Prostate gland (tissue), 2 donors: ENCODE measurements around the gene CDKN2AIP. TPM values are rescaled to one million over a fixed set of nuclear protein-coding genes. Genes with fewer than 3 reads are reported as not detected.

Source experiments
- DNase-seq: peaks from one replicate; pipeline ENCODE4 v3.0.0-alpha.2; 2019; ENCODE audit warnings: low spot score
- H3K27ac ChIP-seq, 2 donors: fragments of 200-600 bp; sonication (generic); 2 replicates each; pipeline ENCODE4 v1.5.1; 2017 to 2019
- H3K27me3 ChIP-seq: fragments of 200-600 bp; sonication (generic); replicated peaks from 2 replicates; pipeline ENCODE4 v1.5.1; 2019; ENCODE audit not compliant: insufficient read depth
- H3K36me3 ChIP-seq, 2 donors: fragments of 200-600 bp; sonication (generic); 1 replicate in 1 of 2; 2 replicates in 1 of 2; pipeline versions ENCODE4 v1.5.1 to v1.8.1; 2017 to 2019
- H3K4me1 ChIP-seq: fragments of 200-600 bp; sonication (generic); replicated peaks from 2 replicates; pipeline ENCODE4 v1.5.1; 2019
- H3K4me3 ChIP-seq, 2 donors: fragments of 200-600 bp; sonication (generic); 2 replicates each; pipeline ENCODE4 v1.5.1; 2017 to 2019
- H3K9me3 ChIP-seq: fragments of 200-600 bp; sonication (generic); 2 replicates; pipeline ENCODE4 v1.5.1; 2017
- POLR2A ChIP-seq: fragments of 450-650 bp; IDR thresholded peaks from one replicate; pipeline ENCODE4 v1.6.1; 2016; ENCODE audit warnings: antibody characterized with exemption, mild to moderate bottlenecking
- POLR2AphosphoS5 ChIP-seq: sonication (generic); formaldehyde crosslinking; IDR thresholded peaks from one replicate; pipeline ENCODE4 v1.6.1; 2017; ENCODE audit warnings: antibody characterized with exemption
- WGBS: methylation state at CpG from one replicate; pipeline ENCODE4 v1.1.5; 2018; 5-methylcytosine and 5-hydroxymethylcytosine counted together
- intact Hi-C: fragments of 100-400 bp; cut with DNase I; formaldehyde crosslinking; loops from one replicate; pipeline ENCODE4 v1.14.2; 2022
- total RNA-seq, 2 donors: library from RNA; depleted of rRNA; stranded (reverse); fragments of >200 nt; gene quantifications; one replicate each; pipeline ENCODE4 v1.1.0, GENCODE V29; 2016
- TF ChIP-seq, protein P1 (sequence below), 4 experiments: fragments of 200-600 bp in 2 of 4; fragments of 450-650 bp in 2 of 4; sonication (generic) in 2 of 4; IDR thresholded peaks; 1 replicate in 3 of 4; 2 replicates in 1 of 4; pipeline ENCODE4 v1.5.1; 2016 to 2019; ENCODE audit warnings: antibody characterized with exemption in 4 of 4, mild to moderate bottlenecking in 2 of 4, moderate library complexity in 2 of 4

Gene CDKN2AIP
- total RNA-seq, 2 donors from 2014 or later = 22.5 to 27.5 TPM

DNA sequence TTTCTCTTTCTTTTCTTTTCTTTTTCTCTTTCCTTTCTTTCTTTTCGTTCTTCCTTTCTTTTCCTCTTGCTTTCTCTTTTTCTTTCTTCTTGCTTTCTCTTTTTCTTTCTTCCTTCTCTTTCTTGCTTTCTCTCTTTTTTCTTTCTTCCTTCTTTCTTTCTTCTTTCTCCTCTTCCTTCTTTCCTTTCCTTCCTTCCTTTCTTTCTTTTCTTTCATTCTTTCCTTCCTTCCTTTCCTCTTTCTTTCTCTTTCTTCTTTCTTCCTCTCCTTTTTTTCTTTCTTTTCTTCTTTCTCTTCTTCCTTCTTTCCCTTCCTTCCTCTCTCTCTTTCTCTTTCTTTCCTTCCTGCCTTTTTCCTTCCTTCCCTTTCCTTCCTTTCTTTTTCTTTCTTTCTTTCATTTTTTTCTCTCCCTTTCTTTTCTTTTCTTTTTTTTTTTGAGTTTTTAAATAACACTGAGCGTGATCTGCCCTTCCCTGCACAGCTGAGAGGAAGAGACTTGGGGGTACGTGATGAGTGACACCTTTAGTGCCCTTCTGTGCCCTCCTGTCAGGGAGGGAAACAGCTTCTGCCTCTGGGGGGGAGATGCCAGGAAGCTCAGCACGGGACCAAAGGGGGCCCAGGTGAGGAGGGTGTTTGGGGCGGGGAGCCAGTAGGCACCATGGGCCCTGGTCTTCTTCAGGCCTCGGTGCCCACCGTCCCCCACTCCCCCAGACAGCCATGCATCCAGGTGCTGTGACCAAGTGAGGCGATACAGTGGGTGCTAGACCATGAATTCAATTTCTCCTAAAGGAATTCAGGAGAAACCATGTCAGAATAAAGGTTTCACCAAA is 36.6 kb upstream of the CDKN2AIP start:
- Histone ChIP-seq H3K4me3 (peak overlapping the region in 1 of 2 donors; percentile 20), H3K27ac (peak overlapping the region; percentile 64 to 77)
- DNase-seq = no peak

DNA sequence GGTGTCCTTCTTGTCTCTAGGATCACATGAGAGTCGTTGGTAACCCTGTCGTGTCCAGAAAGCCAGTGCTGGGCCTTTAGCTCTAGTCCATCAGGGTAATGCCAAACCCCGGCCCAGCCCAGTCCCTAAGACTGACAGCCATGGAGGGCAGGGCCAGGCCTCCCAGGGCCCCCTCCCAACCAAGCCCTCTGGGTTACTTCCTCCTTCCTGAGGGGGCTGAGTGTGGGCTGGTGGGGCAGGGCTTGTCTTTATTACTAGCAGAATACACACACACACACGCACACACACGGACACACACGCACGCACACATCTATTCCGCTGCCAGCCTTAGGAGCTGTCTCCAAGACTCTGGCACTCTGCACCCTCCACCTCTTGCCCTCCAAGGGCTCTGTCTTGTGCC is 35.6 kb upstream of the CDKN2AIP start:
- intact Hi-C loops = loop anchor here (10.0 kb wide), 1 partner anchor 474 kb away; no protein-coding TSS in a partner anchor
- no peaks in the 10 kb centered on the region for H3K27me3 ChIP-seq
- no peaks in the 10 kb centered on the region for H3K4me1 ChIP-seq
- H3K36me3 ChIP-seq = no peaks in the 10 kb centered on the region
- peak; percentile 49 for DNase-seq
- H3K4me3 ChIP-seq = no peak overlapping the region
- no peaks in the 10 kb centered on the region for H3K9me3 ChIP-seq
- WGBS = 57% methylated on average over 8 of the region's 8 CpGs
- TF ChIP-seq, protein P1, sequence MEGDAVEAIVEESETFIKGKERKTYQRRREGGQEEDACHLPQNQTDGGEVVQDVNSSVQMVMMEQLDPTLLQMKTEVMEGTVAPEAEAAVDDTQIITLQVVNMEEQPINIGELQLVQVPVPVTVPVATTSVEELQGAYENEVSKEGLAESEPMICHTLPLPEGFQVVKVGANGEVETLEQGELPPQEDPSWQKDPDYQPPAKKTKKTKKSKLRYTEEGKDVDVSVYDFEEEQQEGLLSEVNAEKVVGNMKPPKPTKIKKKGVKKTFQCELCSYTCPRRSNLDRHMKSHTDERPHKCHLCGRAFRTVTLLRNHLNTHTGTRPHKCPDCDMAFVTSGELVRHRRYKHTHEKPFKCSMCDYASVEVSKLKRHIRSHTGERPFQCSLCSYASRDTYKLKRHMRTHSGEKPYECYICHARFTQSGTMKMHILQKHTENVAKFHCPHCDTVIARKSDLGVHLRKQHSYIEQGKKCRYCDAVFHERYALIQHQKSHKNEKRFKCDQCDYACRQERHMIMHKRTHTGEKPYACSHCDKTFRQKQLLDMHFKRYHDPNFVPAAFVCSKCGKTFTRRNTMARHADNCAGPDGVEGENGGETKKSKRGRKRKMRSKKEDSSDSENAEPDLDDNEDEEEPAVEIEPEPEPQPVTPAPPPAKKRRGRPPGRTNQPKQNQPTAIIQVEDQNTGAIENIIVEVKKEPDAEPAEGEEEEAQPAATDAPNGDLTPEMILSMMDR (IDR thresholded peaks at IDR 0.05) = no peak
- no peak for TF ChIP-seq POLR2A
- no peak for TF ChIP-seq POLR2AphosphoS5
- no peak overlapping the region for H3K27ac ChIP-seq

More for the DNA sequence above, 36.6 kb upstream of the CDKN2AIP start:
- Histone ChIP-seq H3K9me3 (no peaks in the 10 kb centered on the region), H3K4me1 (no peaks in the 10 kb centered on the region), H3K36me3 (no peaks in the 10 kb centered on the region), H3K27me3 (no peaks in the 10 kb centered on the region)
- intact Hi-C loops = loop anchor here (10.0 kb wide), 1 partner anchor 473 kb away; no protein-coding TSS in a partner anchor
- TF ChIP-seq, protein P1 (IDR thresholded peaks at IDR 0.05) = no peak
- TF ChIP-seq POLR2AphosphoS5 (no peak), POLR2A (no peak)
- WGBS = 83% methylated on average over 7 of the region's 8 CpGs

DNA sequence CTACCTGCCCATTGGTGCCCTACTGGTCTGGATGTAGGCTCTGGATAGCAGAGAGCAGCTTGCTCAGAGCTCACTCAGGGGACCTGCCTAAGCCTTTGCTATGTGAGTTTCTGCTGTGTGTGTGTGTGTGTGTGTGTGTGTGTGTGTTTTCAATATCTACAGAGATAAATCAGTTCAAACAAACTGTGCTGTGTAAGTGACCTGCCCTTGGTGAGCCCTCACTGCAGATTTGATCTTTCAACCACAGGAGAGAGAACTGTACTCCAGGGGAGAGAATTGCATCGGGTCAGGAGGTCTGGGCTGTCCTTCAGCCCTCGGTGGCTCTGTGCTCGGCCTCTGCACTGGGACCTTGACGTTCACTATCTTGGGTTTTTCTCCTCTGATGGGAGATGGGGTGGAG is 35.0 kb upstream of the CDKN2AIP start:
- DNase-seq = no peak
- TF ChIP-seq POLR2AphosphoS5 (no peak), POLR2A (no peak)
- TF ChIP-seq, protein P1 (IDR thresholded peaks at IDR 0.05) = no peak
- no peak overlapping the region for H3K4me3 ChIP-seq
- H3K9me3 ChIP-seq = no peaks in the 10 kb centered on the region
- H3K27me3 ChIP-seq = no peaks in the 10 kb centered on the region
- no peaks in the 10 kb centered on the region for H3K4me1 ChIP-seq
- H3K27ac ChIP-seq = no peak overlapping the region
- intact Hi-C loops = loop anchor here (10.0 kb wide), 1 partner anchor 475 kb away; no protein-coding TSS in a partner anchor
- whole genome bisulfite sequencing = 90% methylated on average over 4 of the region's 4 CpGs
- no peaks in the 10 kb centered on the region for H3K36me3 ChIP-seq

DNA sequence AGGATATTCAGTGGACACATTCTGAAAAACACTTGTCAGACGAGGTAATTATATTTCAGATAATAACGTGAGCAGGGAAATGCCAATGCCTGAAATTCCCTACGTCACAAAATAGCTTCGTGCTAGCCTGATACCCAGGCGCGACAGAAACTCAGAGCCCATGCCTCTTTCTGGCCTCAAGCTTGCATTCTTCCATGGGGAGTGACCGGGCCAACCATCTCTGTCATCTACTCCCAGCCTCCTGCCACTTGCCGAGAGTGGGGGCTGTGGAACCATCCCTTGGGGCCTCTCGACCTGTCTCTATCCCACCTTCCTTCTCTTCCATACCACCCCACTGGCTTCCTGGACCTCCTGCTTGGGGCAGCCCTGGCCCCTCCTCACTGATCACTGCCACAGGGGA is 34.5 kb upstream of the CDKN2AIP start:
- Histone ChIP-seq H3K36me3 (no peaks in the 10 kb centered on the region), H3K27me3 (no peaks in the 10 kb centered on the region), H3K4me3 (no peak overlapping the region), H3K9me3 (no peaks in the 10 kb centered on the region), H3K4me1 (no peaks in the 10 kb centered on the region), H3K27ac (no peak overlapping the region)
- TF ChIP-seq POLR2A (no peak), POLR2AphosphoS5 (no peak)
- TF ChIP-seq, protein P1 (IDR thresholded peaks at IDR 0.05) = no peak
- WGBS = 88% methylated on average over 9 of the region's 9 CpGs
- intact Hi-C loops = loop anchor here (10.0 kb wide), 1 partner anchor 475 kb away; no protein-coding TSS in a partner anchor
- DNase-seq = no peak
